CD4-positive, alpha-beta T cell treated with Interleukin-10 for 1 hour (primary cell): ENCODE data around the gene TLX2.

Experiments
- DNase-seq: peaks from one replicate; pipeline ENCODE4 v3.0.0-alpha.2; 2020

Gene TLX2

DNA sequence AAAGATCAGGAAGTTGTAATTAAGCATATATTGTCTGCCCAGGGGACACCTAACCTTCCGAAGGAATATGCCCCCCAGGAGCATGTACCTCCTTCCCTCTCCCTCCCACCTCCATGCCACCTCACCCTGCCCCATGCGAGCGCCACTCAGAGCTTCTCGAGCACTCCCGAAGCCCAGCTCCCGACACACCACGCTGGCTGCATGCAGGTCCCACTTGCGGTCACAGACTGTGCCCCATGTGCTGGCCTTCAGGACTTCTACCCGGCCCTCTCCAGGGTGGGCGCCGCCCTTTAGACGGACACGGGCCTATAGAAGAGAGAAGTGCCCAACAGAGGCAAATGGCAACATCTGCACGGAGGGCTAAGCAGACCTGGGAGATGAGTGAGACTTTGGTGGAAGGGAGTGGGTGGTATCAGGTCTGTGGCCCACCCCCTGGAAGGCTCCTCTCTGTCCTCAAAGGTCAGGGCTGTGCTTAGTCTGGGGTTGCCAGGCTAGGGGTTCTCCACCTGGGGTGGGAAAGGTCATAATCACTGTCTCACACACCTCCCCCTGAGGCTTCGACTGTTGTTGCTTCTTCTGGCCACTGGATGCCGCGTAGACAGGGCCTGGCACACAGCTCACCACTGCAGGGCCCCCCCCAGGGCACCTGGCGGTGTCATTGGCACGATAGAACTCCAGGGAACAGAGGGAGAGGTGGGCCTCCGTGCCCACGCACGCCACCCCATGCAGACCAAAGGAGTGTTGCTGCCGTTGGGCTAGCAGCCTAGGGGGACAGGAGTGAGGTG lies 22.1 kb downstream of the TLX2 start:
- DNase-seq, result no peak

DNA sequence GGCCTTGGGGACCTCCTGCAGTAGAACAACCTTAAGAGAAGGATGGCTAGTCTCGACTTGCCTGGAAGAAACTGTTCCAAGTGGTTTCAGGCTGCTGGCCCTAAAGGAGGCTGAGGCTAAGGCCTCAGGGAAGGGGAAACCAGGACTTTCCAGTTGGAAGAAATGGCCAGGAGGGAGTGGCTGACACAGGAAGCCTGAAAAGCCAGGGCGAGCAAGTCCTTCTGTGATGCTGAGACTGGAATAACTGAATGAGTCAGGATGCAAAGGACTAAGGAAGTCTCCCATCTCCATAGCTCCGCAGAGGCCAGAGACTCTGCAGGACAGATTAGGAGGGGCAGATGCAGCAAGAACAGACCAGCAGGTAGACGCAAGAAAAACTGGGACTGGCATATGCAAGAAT lies 22.9 kb downstream of the TLX2 start:
- DNase-seq, result no peak

GRCh38 chr2:74538881-74539339 lies 24.7 kb downstream of the TLX2 start:
- no peak for DNase-seq

- DNase-seq, result no peak
Observed at GRCh38 chr2:74540291-74540690, 26.0 kb downstream of the TLX2 start.

DNA sequence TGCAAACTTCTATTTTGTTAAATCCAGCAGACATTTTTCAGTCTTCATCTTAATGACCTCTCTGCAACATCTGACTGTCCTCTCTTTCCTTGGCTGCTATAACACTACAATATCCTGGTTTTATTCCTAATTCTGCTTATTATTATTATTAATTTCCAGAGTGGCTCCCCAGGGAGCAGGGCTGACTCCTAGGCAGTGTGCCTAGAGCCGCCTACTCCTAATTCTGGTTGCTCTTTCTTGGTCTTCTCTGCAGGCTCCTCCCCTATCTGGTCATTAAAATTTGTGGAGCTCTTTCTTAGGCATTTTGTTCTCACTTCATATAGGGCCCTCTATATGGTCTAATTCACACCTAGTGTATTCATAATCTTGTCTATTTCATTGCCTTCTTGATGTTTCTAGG lies 28.7 kb downstream of the TLX2 start:
- DNase-seq, result no peak

- DNase-seq, result peak; percentile 30
Observed at GRCh38 chr2:74544634-74545033, 30.4 kb downstream of the TLX2 start.

DNA sequence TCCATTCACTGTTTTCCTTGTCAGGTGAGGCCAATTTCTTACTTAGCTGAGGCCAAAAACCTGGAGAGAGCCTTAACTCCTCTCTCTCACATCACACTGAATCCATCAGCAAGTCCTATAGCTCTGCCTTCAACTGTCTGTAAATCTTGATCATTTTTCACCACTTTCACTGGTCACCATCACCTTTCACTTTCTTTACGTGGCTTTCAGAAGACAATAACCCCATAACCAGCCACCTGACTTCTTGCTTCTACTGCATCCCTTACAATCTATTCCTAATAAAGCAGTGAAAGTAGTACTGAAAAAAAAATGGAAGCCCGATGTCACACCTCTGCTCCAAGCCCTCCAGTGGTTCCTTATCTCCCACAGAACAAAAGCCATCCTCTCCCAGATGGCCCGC lies 31.8 kb downstream of the TLX2 start:
- DNase-seq, result no peak

- DNase-seq, result no peak
Observed at GRCh38 chr2:74548285-74548899, 34.1 kb downstream of the TLX2 start.

DNA sequence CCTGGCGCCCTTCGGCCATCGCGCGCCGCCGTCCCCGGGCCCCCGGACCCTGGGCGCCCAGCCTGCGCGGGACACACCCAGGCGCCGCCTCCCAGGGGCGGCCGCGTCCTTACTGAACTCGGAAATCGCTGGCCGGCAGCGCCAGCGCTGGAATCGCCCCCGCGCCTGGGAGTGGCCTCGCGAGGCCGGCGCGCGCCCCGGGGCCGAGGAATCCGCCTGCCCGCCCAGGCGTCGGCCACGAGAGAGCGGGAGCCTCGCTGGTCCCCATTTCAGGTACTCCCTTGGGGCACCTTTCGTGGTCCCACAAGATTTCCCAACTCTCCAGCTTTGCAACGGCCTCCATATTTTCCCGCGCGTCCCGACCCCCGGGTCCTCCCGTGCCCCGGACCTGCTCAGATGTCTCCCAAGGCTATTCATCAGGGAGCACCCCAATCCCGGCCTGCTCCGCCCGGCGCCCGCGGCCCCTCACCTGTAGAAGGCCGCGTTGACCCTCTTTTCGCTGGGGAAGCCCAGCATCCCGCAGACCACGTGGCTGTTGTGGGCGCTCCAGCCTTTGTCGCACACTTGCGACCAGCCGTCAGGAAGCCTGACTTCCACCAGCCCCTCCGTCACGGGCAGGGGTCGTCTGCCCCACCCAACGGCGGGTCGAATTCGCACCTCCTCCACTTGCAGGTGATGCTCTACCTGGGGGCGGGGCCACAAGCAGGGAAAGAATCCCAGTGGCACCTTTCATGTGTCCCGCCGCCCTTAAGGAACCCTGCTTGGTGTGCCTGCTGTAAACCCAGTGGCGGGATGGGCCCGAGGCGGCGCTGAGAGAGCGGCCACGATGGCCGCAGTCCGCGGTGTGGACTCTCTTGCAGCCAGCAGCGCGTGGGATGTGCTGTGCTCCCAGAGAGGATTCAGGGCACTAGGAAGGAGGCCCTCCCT lies 34.9 kb downstream of the TLX2 start:
- no peak for DNase-seq

- no peak for DNase-seq
Observed at GRCh38 chr2:74550231-74550630, 36.0 kb downstream of the TLX2 start.

- no peak for DNase-seq
Observed at GRCh38 chr2:74551530-74551929, 37.3 kb downstream of the TLX2 start.

DNA sequence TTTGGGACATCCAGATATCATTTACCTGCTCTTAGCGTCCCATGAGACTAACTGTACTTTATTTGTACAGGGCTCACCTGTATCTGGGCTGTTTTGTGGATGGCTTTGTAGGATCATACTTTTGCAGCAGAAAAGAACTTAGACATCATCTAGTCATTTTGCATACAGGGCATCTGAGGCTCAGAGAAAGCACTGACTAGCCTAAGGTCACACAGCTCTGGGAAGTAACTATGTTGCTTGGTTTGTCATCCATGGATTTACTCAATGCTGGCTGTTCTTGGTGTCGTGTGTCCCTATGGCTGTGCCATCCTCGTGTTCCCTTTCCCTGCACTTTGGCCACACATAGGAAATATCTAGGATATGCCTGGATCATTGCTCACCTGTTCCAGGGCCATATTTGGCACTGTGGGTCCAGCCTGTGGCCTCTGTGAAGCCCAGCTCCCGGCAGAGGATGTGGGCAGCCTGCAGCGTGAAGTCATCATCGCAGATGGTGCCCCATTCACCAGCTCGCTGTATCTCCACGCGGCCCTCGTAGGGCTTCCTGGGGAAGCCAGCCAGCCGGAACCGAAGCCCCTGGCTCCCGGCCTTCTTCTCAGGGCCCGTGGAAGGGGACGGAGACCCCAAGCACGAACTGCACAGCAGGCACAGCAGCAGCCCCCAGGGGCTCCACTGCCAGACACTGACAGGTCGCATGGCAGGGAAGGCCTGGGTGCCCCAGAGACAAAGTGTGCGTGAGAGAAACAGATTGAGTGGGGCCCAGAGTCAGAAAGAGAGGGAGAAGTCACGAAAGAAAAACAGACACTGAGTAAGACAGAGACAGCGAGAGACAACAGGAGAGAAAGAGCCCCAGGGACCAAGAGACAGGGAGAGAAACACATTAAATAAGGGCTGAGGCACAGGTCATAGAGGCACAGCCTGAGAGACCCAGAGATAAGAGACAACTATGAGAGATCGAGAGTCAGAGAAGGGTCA lies 38.0 kb downstream of the TLX2 start:
- DNase-seq, result no peak

DNA sequence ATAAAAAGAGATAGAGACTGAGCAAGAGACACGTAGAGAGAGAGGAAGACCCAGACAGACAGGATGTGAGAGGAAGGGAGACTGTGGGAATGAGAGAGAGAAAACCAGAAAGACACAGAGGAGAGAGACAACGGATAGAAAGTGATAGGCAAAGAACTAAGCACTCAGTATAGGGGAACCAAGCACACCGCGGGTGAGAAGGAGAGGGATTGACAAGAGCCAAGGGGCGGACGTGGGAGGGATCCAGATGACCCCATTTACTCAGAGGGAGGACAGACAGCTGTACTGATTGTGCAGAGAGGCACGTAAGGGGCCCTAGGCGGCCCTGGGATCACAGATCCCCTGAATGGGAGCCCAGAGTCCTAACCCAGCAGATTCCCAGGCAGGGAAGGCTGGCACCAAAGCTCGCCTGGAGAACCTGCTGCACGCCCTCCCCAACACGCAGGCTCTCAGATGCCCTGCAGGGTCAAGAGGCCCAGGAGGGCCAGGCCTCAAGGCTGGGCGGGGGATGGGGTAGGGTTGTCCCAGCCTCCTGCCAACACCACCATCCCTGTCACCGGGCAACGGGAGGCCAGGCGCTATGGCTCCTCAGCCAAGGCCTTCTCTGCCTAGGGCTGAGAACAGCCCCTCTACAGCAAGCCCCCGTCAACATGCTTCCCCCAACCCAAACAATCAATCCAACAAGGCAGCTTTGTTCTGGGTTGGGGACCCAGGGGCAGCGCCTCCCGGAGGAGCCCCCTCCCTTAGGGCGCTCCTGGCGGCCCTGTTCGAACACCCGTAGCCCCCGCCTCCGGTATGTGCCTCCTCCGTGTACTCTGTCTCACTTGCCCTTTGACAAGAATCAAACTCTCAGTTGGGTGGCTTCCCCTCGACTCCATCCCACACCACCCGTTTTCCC lies 38.9 kb downstream of the TLX2 start:
- no peak for DNase-seq

- DNase-seq, result peak; percentile 86
Observed at GRCh38 chr2:74553892-74554819, 39.9 kb downstream of the TLX2 start, which contains the start of the genes DOK1 and LOXL3. TSS of gene DOK1 (plus strand) at chr2:74554720. CDS start at chr2:74554755, 35 bp downstream. TSS of gene LOXL3 (minus strand) at chr2:74553942. CDS start at chr2:74552634, 1,308 bp downstream.

GRCh38 chr2:74554820-74555531 lies 40.7 kb downstream of the TLX2 start:
- peak; percentile 53 for DNase-seq

GRCh38 chr2:74555610-74556103 lies 41.4 kb downstream of the TLX2 start:
- no peak for DNase-seq

- no peak for DNase-seq
Observed at GRCh38 chr2:74556159-74556558, 41.9 kb downstream of the TLX2 start.

- DNase-seq, result no peak
Observed at GRCh38 chr2:74556831-74557370, 42.7 kb downstream of the TLX2 start.
